Thoracic aorta (tissue), 2 donors: Measurements from ENCODE around the gene B4GAT1. TPM values are rescaled to one million over a fixed set of nuclear protein-coding genes. Genes with fewer than 3 reads are reported as not detected.

Source experiments
- ATAC-seq: fragments of 150-250 bp; one replicate; pipeline ENCODE4 v1.8.0; 2017; ENCODE audit warnings: low read depth; ENCODE audit not compliant: insufficient number of reproducible peaks, low FRiP score
- DNase-seq: peaks from one replicate; pipeline ENCODE4 v3.0.0-alpha.2; 2020; ENCODE audit warnings: low spot score
- H3K27ac ChIP-seq, 2 donors: fragments of 200-600 bp; sonication (generic); 1 replicate in 1 of 2; 2 replicates in 1 of 2; pipeline ENCODE4 v1.5.1; 2016; ENCODE audit warnings: mild to moderate bottlenecking in 2 of 2, moderate library complexity in 2 of 2
- H3K27me3 ChIP-seq: fragments of 200-600 bp; sonication (generic); replicated peaks from 2 replicates; pipeline ENCODE4 v1.6.0; 2016; ENCODE audit warnings: mild to moderate bottlenecking; ENCODE audit not compliant: insufficient read depth
- H3K36me3 ChIP-seq: fragments of 200-600 bp; sonication (generic); one replicate; pipeline ENCODE4 v1.5.1; 2016
- H3K4me1 ChIP-seq, 2 donors: fragments of 200-600 bp; sonication (generic); 1 replicate in 1 of 2; 2 replicates in 1 of 2; pipeline versions ENCODE4 v1.5.1 to v1.6.0; 2016; ENCODE audit warnings: low read depth in 2 of 2, mild to moderate bottlenecking in 1 of 2; ENCODE audit not compliant: control insufficient read depth in 1 of 2
- H3K4me3 ChIP-seq: fragments of 200-600 bp; sonication (generic); 2 replicates; pipeline ENCODE4 v1.5.1; 2016; ENCODE audit warnings: mild to moderate bottlenecking
- H3K9me3 ChIP-seq: fragments of 200-600 bp; sonication (generic); 2 replicates; pipeline ENCODE4 v1.5.1; 2016
- total RNA-seq, 2 donors: library from RNA; depleted of rRNA; stranded (reverse); fragments of >200 nt; gene quantifications; one replicate each; pipeline versions ENCODE4 v1.1.0 to v1.2.3, GENCODE V29; 2016
- TF ChIP-seq, protein P1 (sequence below): fragments of 200-600 bp; sonication (generic); IDR thresholded peaks from one replicate; pipeline ENCODE4 v1.5.1; 2019; ENCODE audit warnings: antibody characterized with exemption

The B4GAT1 gene
- total RNA-seq, 2 donors from 2014 or later, result 15.7 to 34.1 TPM

DNA sequence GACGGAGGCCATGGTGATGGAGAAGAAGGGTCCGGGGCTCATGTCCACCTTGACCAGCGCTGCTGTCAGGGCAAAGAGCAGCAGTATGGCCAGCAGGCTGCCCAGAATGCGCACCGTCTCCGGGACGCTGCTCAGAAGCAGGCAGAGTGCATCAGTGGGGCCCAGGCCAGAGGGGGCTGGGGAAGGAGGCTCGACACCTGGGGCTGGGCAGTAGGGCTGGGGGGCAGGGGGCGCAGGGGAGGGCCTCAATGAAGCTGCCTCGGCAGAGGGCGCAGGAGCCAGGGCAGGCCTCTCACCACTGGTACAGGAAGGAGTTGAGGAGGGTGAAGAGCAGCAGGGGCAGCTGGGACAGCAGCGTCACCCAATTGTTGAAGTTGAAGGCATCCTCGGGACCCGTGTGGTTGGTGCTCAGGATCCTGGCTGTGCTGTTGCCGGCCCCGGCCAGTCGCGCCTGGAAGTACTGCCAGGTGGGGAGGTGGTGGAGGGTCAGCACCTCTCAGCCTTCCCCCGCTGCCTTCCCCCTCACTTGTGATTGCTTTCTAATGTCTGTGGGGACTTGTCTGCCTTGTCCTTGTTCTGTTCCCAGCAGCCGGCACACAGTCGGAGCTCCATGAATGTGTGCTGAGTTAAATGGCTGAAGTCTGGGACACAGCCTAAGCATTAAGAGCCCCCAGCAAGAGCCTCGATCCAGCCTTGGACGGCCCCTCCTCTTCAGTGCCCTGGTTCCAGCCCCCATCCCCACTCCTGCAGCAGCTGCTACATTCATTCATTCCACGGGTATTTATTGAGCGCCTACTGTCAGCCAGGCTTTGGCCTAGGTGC lies 21.9 kb upstream of the B4GAT1 start:
- no peaks in the 10 kb centered on the region for H3K9me3 ChIP-seq
- no peak overlapping the region for H3K27ac ChIP-seq
- no peak overlapping the region for H3K4me3 ChIP-seq
- peaks cover 0 to 19% of the 10 kb centered on the region in 2 donors for H3K4me1 ChIP-seq
- DNase-seq, result no peak
- no peaks in the 10 kb centered on the region for H3K27me3 ChIP-seq
- no peak for ATAC-seq
- TF ChIP-seq, protein P1, sequence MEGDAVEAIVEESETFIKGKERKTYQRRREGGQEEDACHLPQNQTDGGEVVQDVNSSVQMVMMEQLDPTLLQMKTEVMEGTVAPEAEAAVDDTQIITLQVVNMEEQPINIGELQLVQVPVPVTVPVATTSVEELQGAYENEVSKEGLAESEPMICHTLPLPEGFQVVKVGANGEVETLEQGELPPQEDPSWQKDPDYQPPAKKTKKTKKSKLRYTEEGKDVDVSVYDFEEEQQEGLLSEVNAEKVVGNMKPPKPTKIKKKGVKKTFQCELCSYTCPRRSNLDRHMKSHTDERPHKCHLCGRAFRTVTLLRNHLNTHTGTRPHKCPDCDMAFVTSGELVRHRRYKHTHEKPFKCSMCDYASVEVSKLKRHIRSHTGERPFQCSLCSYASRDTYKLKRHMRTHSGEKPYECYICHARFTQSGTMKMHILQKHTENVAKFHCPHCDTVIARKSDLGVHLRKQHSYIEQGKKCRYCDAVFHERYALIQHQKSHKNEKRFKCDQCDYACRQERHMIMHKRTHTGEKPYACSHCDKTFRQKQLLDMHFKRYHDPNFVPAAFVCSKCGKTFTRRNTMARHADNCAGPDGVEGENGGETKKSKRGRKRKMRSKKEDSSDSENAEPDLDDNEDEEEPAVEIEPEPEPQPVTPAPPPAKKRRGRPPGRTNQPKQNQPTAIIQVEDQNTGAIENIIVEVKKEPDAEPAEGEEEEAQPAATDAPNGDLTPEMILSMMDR, result no peak
- no peaks in the 10 kb centered on the region for H3K36me3 ChIP-seq

DNA sequence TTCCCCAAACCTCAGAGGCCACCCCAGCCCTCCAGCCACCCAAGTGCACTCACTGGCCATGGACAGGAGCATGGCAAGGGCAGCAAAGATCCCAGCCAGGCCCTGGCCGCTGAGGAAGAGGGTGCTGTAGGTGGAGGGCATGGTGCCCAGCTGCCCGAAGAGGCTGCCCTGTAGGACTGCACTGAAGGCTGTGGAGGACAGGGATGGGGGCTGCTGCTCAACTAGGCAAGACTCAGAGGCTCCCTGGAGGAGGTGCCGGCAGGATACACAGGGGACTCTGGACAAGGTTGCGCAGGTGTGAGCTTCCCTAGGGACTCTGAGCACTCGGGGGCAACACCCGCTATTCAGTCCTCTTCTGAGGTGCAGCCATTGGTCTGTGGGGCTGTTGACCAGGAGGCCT lies 21.1 kb upstream of the B4GAT1 start:
- peaks cover 0 to 19% of the 10 kb centered on the region in 2 donors for H3K4me1 ChIP-seq
- no peaks in the 10 kb centered on the region for H3K27me3 ChIP-seq
- TF ChIP-seq, protein P1, result no peak
- no peak overlapping the region for H3K27ac ChIP-seq
- H3K9me3 ChIP-seq, result no peaks in the 10 kb centered on the region
- no peak overlapping the region for H3K4me3 ChIP-seq
- no peaks in the 10 kb centered on the region for H3K36me3 ChIP-seq
- ATAC-seq (no peak), DNase-seq (no peak)

DNA sequence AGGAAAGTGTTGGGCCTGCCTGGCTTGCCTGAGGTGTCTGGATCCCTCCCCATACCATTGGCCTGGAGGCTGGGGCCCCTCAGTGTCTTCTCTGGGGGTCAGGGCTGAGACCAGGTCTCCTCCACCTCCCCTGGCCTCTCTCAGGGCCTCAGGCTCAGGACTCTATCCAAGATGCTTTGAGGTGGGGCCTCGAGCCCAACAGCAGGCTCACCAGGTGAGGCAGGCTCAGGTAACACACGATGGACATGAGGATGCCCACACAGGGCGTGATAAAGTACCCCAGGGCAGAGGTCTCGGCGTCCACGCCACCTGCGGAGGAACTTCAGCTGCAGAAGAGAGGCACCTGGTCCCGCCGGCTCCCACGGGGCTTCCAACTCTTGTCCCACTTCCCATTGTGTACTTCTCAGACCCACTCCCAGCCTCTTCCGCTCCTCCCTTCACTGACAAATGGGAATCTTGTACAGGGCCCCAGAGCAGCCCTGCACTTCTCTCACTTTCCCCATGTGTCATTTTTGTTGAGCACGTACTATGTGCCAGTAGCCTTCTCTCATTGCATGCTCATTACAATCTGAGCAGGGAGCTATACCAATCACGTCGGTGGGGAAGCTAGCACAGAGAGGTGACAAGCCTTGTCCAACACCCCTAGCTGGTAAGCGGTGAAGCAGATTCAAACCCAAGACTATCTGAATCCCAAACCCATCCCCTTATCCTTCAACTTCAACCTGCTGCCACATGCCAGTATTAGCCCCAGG lies 20.3 kb upstream of the B4GAT1 start:
- no peak overlapping the region for H3K27ac ChIP-seq
- no peaks in the 10 kb centered on the region for H3K27me3 ChIP-seq
- no peak for ATAC-seq
- no peaks in the 10 kb centered on the region for H3K36me3 ChIP-seq
- DNase-seq, result no peak
- H3K9me3 ChIP-seq, result no peaks in the 10 kb centered on the region
- TF ChIP-seq, protein P1, result no peak
- H3K4me1 ChIP-seq, result peaks cover 0 to 19% of the 10 kb centered on the region in 2 donors
- H3K4me3 ChIP-seq, result no peak overlapping the region

DNA sequence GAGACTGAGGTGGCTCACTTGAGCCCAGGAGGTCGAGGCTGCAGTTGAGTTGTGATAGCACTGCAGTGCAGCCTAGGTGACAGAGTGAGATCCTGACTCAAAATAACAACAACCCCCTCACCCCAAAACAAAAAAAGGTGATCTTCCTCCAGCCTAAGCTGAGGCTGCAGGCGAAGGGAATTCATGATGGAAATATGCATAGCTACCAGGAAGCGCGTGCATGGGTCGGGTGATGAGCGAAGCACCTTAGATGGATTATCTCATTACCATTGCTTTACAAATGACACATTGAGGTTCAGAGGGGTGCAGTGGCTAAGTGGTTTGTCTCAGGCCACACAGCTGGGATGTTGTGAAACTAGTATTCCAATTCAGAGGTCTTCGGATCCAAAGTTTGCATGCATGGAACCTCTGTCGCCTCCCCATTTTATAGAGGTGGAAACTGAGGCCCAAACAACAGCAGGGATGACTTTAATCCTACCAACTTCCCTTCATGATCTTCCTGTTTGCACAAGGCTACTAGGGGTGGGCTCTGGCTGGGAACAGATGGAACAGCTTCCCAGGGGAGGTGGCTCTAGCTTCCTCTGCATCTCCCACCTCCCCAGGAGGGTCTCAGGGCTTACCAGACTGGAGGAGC lies 19.5 kb upstream of the B4GAT1 start:
- no peaks in the 10 kb centered on the region for H3K36me3 ChIP-seq
- H3K4me1 ChIP-seq, result peaks cover 0 to 13% of the 10 kb centered on the region in 2 donors
- H3K9me3 ChIP-seq, result no peaks in the 10 kb centered on the region
- H3K27me3 ChIP-seq, result no peaks in the 10 kb centered on the region
- no peak for ATAC-seq
- H3K4me3 ChIP-seq, result no peak overlapping the region
- no peak overlapping the region for H3K27ac ChIP-seq
- TF ChIP-seq, protein P1, result no peak
- no peak for DNase-seq
